ENCODE data around the gene FLT3LG.

The FLT3LG gene

GRCh38 chr19:49489601-49490167, 15.7 kb downstream of the FLT3LG start:
- DNase-seq = no peak

GRCh38 chr19:49490287-49491029, 16.4 kb downstream of the FLT3LG start:
- DNase-seq = no peak

- DNase-seq = no peak
Observed at GRCh38 chr19:49491030-49491803, 17.2 kb downstream of the FLT3LG start.

GRCh38 chr19:49491804-49492572, 18.0 kb downstream of the FLT3LG start:
- no peak for DNase-seq

- DNase-seq = no peak
Observed at GRCh38 chr19:49492573-49493405, 18.8 kb downstream of the FLT3LG start.

GRCh38 chr19:49496574-49497008, 22.6 kb downstream of the FLT3LG start:
- no peak for DNase-seq

GRCh38 chr19:49497047-49497788, 23.2 kb downstream of the FLT3LG start:
- no peak for DNase-seq

- no peak for DNase-seq
Observed at GRCh38 chr19:49497789-49498103, 23.7 kb downstream of the FLT3LG start.

- no peak for DNase-seq
Observed at GRCh38 chr19:49498475-49498874, 24.5 kb downstream of the FLT3LG start.

GRCh38 chr19:49499030-49499670, 25.1 kb downstream of the FLT3LG start:
- DNase-seq = no peak

GRCh38 chr19:49502866-49503581, 29.0 kb downstream of the FLT3LG start:
- DNase-seq = peak; percentile 86

GRCh38 chr19:49503582-49503962, 29.6 kb downstream of the FLT3LG start:
- no peak for DNase-seq

- DNase-seq = no peak
Observed at GRCh38 chr19:49506575-49507105, 32.6 kb downstream of the FLT3LG start.

- DNase-seq = no peak
Observed at GRCh38 chr19:49507803-49508494, 33.9 kb downstream of the FLT3LG start.

- peak; percentile 24 for DNase-seq
Observed at GRCh38 chr19:49512970-49513745, 39.1 kb downstream of the FLT3LG start.

- no peak for DNase-seq
Observed at GRCh38 chr19:49513746-49514118, 39.7 kb downstream of the FLT3LG start.

GRCh38 chr19:49514151-49514550, 40.1 kb downstream of the FLT3LG start:
- DNase-seq = peak; percentile 29

GRCh38 chr19:49515767-49516166, 41.8 kb downstream of the FLT3LG start:
- DNase-seq = no peak

GRCh38 chr19:49518033-49518432, 44.0 kb downstream of the FLT3LG start:
- no peak for DNase-seq
